ENCODE results near the gene GDE1. TPM values are rescaled to one million over a fixed set of nuclear protein-coding genes. Genes with fewer than 3 reads are reported as not detected.
A peak's percentile ranks its signal among the peaks of the same experiment; 100 is the strongest.

GDE1 gene
- total and polyA plus RNA-seq, 2 of the 4 experiments (the other 2 are of a cell fraction): 50.1 to 62.4 TPM

DNA sequence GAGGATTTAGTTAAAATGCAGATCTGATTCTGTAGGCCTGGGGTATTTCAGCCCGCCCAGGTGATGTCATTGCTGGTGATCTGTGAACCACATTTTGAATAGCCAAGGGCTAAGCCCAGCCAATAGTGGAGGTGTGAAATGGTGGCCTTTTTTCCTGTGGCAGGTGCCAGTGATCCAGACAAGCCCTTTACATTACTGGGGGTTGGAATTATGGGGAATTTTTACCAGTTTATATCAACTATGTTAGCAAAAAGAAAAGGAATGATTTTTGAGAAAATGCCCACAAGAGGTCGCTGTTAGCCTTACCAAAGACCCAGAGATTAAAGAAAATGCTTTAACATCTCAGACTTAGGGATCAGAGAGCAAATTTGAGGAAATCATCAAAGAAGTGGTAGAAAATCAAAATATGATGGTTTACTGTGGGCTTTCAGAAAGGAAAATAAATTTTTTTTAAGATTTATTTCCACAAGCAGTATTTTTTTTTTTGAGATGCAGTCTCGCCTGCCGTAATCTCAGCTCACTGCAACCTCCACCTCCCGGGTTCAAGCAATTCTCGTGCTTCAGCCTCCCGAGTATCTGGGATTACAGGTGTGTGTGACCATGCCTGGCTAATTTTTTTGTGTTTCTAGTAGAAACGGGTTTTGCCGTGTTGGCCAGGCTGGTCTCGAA is 37.5 kb upstream of the GDE1 start:
- CTCF ChIA-PET: interaction anchor here (0.6 to 0.7 kb wide), 3 partner anchors 110 to 824 kb away, joined by 3 to 4 read pairs (median 3); no protein-coding TSS in a partner anchor
- no peak overlapping the region for H4K91ac ChIP-seq (ENCODE audit: insufficient read depth, low read depth, low read length)
- ATAC-seq (ENCODE audit: low read depth) (no peak), DNase-seq (peak; percentile 69)
- peaks cover 5% of the 10 kb centered on the region for H3K9me1 ChIP-seq (ENCODE audit: insufficient read depth, low read length)
- dilution Hi-C loops (cut with HindIII; ENCODE audit: low sequenced_read_pairs, unreplicated experiment) (no loop called here), intact Hi-C loops (cut with micrococcal nuclease) (loop anchor here (1.0 to 5.0 kb wide), 4 partner anchors 23 to 828 kb away; no protein-coding TSS in a partner anchor), in situ Hi-C loops (cut with MboI; ENCODE audit: low sequenced_read_pairs) (no loop called here)
- no peak overlapping the region for H4K5ac ChIP-seq (ENCODE audit: low read depth, low read length)
- no peak overlapping the region for H3K14ac ChIP-seq (replicated peaks; ENCODE audit: low read depth, low read length)
- peaks cover 11 to 46% of the 10 kb centered on the region in 2 experiments for H3K79me1 ChIP-seq (ENCODE audit: low read depth in 1 of 2, low read length in 2 of 2)
- H3K36me3 ChIP-seq (ENCODE audit: control insufficient read depth, insufficient read depth, low read length): no peaks in the 10 kb centered on the region
- no peak overlapping the region for H3K4me3 ChIP-seq (ENCODE audit: insufficient read depth, low read depth, low read length)
- no peak overlapping the region for H2BK20ac ChIP-seq (ENCODE audit: low read depth, low read length)
- H3K18ac ChIP-seq (ENCODE audit: low read depth, low read length): no peak overlapping the region
- TF ChIP-seq FOS (IDR thresholded peaks at IDR 0.05; ENCODE audit: low read depth, low read length): no peak
- TF ChIP-seq NFE2L2 (IDR thresholded peaks at IDR 0.05; ENCODE audit: low read depth, low read length): no peak
- no peak for TF ChIP-seq BHLHE40 (IDR thresholded peaks at IDR 0.05; ENCODE audit: low read depth, low read length)
- TF ChIP-seq POLR2A (IDR thresholded peaks at IDR 0.05; ENCODE audit: low read depth, low read length): no peak
- peak; percentile 70 for TF ChIP-seq CTCF (conservative IDR thresholded peaks at IDR 0.05; ENCODE audit: low read depth, low read length)
- TF ChIP-seq MAZ (IDR thresholded peaks at IDR 0.05; ENCODE audit: borderline replicate concordance, low read depth, low read length): no peak
- TF ChIP-seq RAD21 (IDR thresholded peaks at IDR 0.05; ENCODE audit: low read length): peak; percentile 61
- TF ChIP-seq SMC3 (IDR thresholded peaks at IDR 0.05; ENCODE audit: low read depth, low read length): peak; percentile 42
- TF ChIP-seq CHD1 (IDR thresholded peaks at IDR 0.05; ENCODE audit: low read depth, low read length): no peak
- H3K4me1 ChIP-seq (ENCODE audit: control insufficient read depth, insufficient read depth, low read length): peaks cover 4% of the 10 kb centered on the region
- no peak overlapping the region for H3K4ac ChIP-seq (ENCODE audit: low read depth, low read length)
- no peak overlapping the region for H4K8ac ChIP-seq (ENCODE audit: low read depth in 2 of 2, low read length in 2 of 2)
- no peak overlapping the region for H2AFZ ChIP-seq (replicated peaks; ENCODE audit: low read length, poor library complexity)
- no peaks in the 10 kb centered on the region for H3K27me3 ChIP-seq (ENCODE audit: control insufficient read depth, insufficient read depth, low read length)
- H3K56ac ChIP-seq (ENCODE audit: extremely low read depth, insufficient read depth, low read length): no peak overlapping the region
- BruUV-seq (replicated peaks): no TSS peak
- H2BK15ac ChIP-seq (ENCODE audit: low read depth, low read length): no peak overlapping the region
- no peak overlapping the region for H2AK5ac ChIP-seq (ENCODE audit: low read depth, low read length)
- H3K9me3 ChIP-seq (ENCODE audit: control insufficient read depth, insufficient read depth, low read length): peaks cover 8% of the 10 kb centered on the region
- H3K27ac ChIP-seq (ENCODE audit: insufficient read depth, low read length): no peak overlapping the region
- no peak overlapping the region for H2AK9ac ChIP-seq (replicated peaks; ENCODE audit: low read depth, low read length, poor library complexity)
- H2BK120ac ChIP-seq (ENCODE audit: low read depth, low read length): no peak overlapping the region
- no peak overlapping the region for H3K23ac ChIP-seq (ENCODE audit: low read depth, low read length)
- no peak overlapping the region for H3K9ac ChIP-seq (ENCODE audit: low read depth, low read length)
- POLR2A ChIA-PET (ENCODE audit: unreplicated experiment): interaction anchor here (0.6 kb wide), 1 partner anchor 39 kb away, joined by 3 read pairs; no protein-coding TSS in a partner anchor
- H4K20me1 ChIP-seq (ENCODE audit: insufficient read depth, low read length): no peaks in the 10 kb centered on the region
- no peak overlapping the region for H2BK5ac ChIP-seq (ENCODE audit: low read depth, low read length, poor library complexity, severe bottlenecking)
- H3K4me2 ChIP-seq (ENCODE audit: low read depth, low read length): no peak overlapping the region
- 100% methylated on average over 1 of the region's 10 CpGs; no CpG with 5 or more reads in 1 of the 2 experiments for WGBS, 2 experiments (ENCODE audit: extremely low coverage in 2 of 2, insufficient read length in 1 of 2)

Measured in IMR-90 (cell line).